ENCODE results near the gene IKBKE. TPM values are rescaled to one million over a fixed set of nuclear protein-coding genes. Genes with fewer than 3 reads are reported as not detected.

Gene IKBKE
- total and polyA plus RNA-seq, 2 of the 8 experiments (the other 6 are each of a cell fraction or from before 2014, with no cell fraction given), result 8.6 to 12.0 TPM

GRCh38 chr1:206505702-206506355 lies 35.6 kb downstream of the IKBKE start (continued):
- no peak for TF ChIP-seq CHD7 (IDR thresholded peaks at IDR 0.05; ENCODE audit: insufficient replicate concordance, low read length)
- TF ChIP-seq TAF1 (IDR thresholded peaks at IDR 0.05; ENCODE audit: low read depth, low read length), result no peak
- no peak for TF ChIP-seq SRF (IDR thresholded peaks at IDR 0.05; ENCODE audit: low read depth, low read length)
- TF ChIP-seq SP1 (IDR thresholded peaks at IDR 0.05; ENCODE audit: low read depth, low read length), result no peak
- no peak for TF ChIP-seq JUND (IDR thresholded peaks at IDR 0.05; ENCODE audit: low read length)
- TF ChIP-seq SUZ12 (IDR thresholded peaks at IDR 0.05; ENCODE audit: low read length), result no peak
- peak; percentile 53 to 58 for TF ChIP-seq RAD21 (IDR thresholded peaks at IDR 0.05 in 1 of 2, conservative IDR thresholded peaks at IDR 0.05 in 1 of 2; ENCODE audit: low read depth in 2 of 2, low read length in 2 of 2)
- peak in 2 of 3 experiments; percentile 51 to 59; a peak in 3 of 4 replicates for TF ChIP-seq CTCF (IDR thresholded peaks at IDR 0.05; ENCODE audit: control extremely low read depth in 1 of 3, insufficient read depth in 1 of 3, low read depth in 1 of 3, low read length in 3 of 3)

Measured in H1 (cell line).